Endothelial cell of hepatic sinusoid (primary cell): ENCODE measurements around the gene PARK7.

Experiments used
- in situ Hi-C: cut with HindIII; loops from 2 replicates; pipeline ENCODE4 v1.10.0; 2017; ENCODE audit warnings: low sequenced_read_pairs

The PARK7 gene

DNA sequence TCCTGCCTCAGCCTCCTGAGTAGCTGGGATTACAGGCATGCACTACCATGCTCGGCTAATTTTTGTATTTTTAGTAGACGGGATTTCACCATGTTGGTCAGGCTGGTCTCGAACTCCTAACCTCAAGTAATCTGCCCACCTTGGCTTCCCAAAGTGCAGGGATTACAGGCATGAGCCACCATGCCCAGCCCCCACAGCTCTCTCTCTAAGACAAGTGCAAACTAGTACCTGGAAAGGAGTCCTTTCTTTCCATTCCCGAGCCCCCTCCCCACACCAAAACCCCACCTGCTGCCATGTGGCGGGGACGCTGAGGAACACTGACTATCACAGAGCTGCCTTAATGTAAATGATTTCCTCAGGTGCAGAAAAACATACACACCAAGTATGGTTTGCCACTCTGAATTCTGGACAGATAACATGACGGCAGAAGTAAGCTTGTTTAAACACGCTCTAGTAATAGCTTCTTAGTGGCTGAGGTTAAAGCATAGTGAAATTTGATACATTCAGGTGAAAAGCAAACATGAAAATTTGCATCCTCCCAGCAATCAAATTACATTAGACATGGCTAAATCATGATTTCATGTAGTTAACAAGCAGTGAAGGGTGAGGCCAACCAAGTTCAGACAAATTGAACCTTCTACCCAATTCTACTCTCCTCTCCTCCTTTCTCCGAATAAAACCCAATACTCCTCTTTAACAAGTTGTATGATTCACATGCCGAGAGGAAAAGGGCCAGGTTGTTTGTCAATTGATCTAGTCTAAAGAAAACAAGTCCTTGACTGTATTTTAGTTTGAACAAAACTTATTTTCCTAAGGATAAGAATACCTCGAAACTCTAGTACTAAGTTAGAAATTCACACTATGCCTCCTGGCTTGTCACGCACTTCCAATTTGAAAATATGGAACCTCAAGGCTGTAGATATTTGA is 44.8 kb downstream of the PARK7 start:
- in situ Hi-C loops, result loop anchor here (25.0 kb wide), 1 partner anchor 94 kb away; no protein-coding TSS in a partner anchor

DNA sequence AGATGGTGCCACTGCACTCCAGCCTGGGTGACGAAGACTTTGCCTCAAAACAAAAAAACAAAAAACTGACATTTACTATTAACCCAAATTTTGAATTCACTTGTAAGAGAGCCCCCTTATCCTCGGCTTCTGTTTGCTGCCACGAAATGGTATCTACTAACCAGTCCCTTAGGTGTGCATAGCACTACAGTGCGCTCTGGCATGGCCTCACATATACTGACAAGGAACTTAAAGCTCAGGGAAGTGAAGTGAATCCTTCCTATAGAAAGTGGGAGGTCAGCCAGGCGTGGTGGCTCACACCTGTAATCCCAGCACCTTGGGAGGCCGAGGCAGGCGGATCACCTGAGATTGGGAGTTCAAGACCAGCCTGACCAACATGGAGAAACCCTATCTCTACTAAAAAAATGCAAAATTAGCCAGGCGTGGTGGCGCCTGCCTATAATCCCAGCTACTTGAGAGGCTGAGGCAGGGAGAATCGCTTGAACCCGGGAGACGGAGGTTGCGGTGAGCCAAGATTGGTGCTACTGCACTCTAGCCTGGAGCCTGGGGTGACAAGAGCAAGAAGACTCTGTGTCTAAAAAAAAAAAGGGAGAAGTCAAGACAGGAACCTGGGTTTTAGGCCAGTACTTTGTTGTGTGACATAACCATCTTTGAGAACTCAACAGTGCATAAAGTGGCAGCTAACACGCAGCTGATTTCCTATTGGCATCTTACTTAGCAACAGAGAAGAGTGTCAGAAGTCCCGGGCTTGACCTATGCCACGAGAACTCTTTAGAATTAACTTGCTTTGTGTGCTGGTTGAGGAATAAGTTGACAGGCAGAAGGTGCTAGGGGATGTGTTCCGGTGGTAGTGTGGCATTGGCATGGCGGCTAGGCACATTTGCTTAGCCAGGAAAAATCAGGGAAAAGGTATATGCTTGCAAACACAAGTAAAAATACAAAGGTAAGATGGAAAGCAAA is 47.8 kb downstream of the PARK7 start:
- in situ Hi-C loops, result loop anchor here (5.0 to 25.0 kb wide), 2 partner anchors 97 to 158 kb away; no protein-coding TSS in a partner anchor

DNA sequence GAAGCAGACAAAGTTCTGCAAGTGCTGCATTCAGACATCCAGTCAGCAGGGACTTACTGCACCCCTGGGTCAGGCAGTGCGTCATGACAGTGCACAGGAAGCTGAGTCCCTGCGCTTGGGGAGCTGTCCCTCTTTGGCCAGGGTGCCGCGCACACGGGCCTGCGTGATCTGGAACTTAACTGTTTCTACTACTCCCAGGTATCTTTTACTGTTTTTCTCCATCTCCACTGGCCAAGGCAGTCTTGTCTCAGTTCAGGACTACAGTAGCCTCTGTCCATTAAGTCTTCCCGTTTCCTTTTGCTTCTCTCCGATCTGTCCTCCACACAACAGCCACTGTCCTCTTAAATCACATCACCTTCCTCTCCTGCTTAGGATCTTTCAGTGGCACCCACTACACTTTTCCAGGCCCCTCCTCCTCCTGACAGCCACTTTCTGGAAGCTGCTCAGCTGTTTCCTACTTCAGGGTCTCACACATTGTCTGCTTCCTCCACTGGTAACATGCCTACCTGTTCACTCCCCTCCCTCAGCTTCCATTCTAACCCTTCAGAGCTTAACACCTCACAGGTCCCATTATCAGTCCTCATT is 48.7 kb downstream of the PARK7 start:
- in situ Hi-C loops, result loop anchor here (5.0 to 25.0 kb wide), 2 partner anchors 98 to 157 kb away; no protein-coding TSS in a partner anchor

DNA sequence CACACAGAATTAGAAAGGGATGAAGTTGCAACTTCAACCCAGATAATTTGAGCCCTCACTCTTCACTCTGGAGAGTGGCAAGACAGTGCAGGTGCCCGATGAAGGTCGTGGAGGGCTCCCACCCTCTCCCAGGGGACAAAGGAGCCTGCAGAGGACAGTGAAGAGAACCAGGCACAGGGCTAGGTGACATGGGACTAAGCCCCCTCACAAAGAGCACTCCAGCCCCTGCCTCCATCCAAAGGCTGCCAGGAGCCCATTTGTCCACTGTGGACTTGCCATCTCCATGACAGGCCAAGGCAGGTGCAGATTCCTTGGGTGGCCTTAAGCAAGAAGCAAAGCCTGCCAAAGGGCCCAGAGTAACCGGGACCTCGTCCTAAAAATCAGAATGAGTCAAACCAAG is 49.5 kb downstream of the PARK7 start:
- in situ Hi-C loops, result loop anchor here (5.0 to 25.0 kb wide), 2 partner anchors 99 to 156 kb away; no protein-coding TSS in a partner anchor

DNA sequence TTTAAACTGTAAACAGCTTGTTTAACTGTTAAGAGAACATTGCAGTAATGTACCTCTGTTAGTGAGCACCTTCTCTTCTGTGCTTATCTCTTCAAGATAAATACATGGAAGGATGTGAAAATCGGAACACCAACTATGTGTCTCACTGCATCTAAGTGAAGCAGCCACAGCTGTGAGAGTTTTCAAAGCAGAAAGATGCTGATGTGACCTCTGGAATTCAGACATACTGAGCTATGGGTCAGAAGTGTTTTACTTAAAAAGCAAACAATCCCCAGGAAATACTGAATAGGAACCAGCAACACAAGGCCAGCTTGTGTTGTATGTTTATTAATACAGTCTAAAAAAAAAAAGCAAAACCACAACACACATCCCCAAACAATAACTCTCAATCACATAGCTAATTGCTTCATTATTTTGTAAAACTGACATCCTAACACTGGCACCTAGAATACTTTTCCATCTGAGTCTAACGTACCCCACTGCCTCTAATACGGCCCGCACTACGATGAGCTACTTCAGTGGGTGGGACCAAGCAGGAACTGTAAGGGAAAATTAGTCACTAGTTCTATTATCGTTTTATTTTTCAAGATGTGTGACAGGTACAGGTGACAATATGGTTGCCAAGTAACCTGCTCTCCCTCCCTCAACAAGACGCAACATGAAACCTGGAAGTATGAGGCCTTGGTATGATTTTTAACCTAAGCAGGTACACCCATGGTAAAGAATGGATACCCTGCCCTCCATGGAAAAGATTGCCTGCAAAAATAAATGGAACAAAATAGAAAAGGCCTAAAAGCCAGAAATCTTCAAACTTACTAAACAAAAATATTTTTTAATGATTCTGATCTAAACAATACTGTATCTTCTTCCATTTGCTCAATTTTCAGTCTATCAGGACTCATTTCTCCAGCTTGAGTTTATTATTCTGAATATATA is 50.7 kb downstream of the PARK7 start:
- in situ Hi-C loops, result loop anchor here (5.0 to 25.0 kb wide), 2 partner anchors 100 to 155 kb away; no protein-coding TSS in a partner anchor

DNA sequence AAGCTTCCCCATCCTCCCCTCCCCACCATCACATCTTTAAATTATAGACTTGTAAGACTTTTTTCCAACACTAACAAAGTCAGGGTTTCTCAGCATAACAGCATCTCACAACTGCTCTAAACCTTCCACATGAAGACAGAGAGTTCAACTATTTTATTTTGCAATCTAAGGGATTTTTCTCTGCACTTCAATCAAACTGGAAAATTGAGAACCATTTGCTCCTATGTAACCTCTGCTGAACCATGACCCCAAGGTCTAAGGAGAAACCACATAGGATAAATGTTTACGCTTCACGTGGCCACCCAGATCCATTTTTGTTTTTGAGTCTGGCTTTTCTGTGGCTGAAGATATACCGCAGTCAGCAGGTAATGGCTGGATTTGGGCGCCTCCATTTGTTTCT is 51.4 kb downstream of the PARK7 start:
- in situ Hi-C loops, result loop anchor here (5.0 to 25.0 kb wide), 2 partner anchors 101 to 154 kb away; no protein-coding TSS in a partner anchor

DNA sequence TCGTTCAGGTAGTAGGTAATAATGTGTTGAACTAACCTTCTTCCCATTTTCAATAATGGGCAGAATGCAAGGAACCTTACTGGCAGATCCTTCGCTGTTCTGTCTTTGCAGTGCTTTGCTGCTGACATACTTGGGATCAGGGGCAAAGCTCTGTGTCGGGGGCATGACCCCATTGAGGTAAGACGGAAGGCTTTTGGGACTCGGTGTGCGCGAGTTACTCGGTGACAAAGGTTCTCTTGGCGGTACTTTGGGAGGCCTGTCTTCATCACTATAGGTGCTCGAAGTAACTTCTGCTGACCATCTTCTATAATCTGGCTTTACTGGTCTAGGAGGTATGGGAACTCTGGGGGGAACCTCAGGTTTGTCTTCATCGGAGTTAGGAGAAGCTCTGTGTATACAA is 51.9 kb downstream of the PARK7 start:
- in situ Hi-C loops, result loop anchor here (5.0 to 25.0 kb wide), 2 partner anchors 101 to 154 kb away; no protein-coding TSS in a partner anchor

DNA sequence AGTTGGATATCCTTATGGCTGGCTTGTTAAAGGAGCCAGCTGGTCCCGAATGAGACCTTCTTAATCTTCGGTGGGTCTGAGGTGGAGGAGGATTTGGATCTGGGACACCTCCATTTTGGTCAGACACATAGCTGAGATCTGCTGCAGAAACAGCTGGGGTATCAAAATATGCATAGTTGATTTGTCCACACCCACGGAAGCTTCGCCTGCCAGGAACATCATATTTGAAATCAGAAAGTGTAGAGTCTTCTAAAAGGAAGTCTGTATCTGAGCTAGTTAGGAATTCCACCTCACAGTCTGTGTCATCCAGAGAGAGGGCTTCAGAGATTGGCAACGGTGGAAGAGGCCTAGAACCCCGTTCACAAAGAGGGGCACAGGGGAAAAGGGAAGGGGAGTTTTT is 52.3 kb downstream of the PARK7 start:
- in situ Hi-C loops, result loop anchor here (5.0 to 25.0 kb wide), 2 partner anchors 101 to 154 kb away; no protein-coding TSS in a partner anchor

DNA sequence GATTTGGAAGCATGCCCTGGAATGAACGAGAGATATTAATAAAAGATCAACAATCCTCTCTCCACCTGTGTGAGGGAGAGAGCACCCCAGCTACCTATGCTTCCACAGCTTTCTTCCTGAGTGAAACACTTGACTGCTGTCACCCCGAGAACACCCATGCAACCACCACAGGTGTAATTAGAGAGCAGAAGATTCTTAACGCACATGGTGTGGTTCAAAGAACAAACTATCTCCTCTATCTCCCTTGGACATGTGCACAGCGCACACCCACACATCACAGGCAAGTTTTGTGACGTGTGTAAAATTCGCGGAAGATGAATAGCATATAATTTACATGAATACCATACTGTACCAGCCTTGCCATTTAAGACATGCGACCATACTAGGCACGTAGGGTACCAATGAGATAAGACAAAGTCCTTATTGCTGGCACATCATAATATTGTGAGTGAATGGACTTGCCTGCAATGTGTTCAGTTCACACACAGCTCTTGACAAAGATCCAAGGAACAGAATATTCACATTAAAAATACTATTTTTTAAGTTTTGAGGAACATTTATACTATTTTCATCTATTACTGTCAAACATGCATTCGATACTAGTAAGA is 53.0 kb downstream of the PARK7 start:
- in situ Hi-C loops, result loop anchor here (5.0 to 25.0 kb wide), 2 partner anchors 102 to 153 kb away; no protein-coding TSS in a partner anchor

DNA sequence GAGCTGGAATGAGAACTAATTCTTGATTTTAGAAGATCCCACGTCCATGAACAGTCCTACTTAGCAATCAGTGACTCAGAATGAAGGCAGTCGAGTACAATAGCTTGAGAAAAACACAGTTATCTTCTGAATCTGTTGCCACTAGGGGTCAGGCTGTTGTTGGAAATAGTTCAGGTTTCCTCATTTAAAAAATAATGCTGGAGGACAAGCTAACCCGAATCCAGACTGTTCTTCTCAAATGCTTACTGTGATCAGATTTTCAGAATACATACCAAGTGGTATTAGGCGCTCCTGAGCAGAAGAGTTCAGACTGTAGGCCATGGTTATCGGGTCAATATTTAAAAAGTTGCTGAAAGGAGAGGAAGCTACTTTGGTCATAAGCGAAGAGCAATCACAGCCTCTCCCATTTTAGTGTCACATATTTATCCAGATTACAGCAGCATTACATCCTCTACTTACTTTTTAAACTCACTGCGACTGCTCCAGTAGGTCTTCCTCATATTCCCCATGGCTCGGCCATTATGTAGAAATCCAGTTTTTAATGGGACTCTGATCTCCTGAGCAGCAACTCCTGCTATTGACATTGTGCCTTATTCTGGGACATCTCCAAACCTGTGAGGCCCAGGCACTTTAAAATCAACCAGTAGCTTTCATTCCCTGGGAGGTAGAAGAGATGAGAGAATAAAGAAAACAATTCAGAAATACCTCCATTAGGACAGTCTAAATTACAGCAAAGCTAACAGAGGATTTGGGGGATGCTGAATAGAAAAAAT is 53.7 kb downstream of the PARK7 start:
- in situ Hi-C loops, result loop anchor here (5.0 to 25.0 kb wide), 4 partner anchors 82 to 307 kb away; no protein-coding TSS in a partner anchor

DNA sequence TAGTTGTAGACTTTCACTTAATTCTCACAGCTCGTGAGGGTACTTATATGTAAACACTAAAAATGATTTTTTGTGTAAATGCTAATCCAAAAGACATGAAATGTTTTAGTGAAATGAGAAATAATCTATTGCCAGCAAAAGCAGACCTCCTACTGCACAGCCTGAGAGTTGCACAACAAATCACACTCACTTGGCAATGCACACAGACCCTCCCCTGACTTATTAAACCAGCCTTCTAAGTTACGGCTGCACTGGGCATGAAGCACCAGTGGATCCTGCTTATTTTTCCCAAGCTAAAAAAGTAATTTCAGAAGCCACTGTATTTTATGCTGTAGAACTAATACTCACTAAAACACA is 54.3 kb downstream of the PARK7 start:
- in situ Hi-C loops, result loop anchor here (5.0 to 25.0 kb wide), 4 partner anchors 82 to 307 kb away; no protein-coding TSS in a partner anchor

DNA sequence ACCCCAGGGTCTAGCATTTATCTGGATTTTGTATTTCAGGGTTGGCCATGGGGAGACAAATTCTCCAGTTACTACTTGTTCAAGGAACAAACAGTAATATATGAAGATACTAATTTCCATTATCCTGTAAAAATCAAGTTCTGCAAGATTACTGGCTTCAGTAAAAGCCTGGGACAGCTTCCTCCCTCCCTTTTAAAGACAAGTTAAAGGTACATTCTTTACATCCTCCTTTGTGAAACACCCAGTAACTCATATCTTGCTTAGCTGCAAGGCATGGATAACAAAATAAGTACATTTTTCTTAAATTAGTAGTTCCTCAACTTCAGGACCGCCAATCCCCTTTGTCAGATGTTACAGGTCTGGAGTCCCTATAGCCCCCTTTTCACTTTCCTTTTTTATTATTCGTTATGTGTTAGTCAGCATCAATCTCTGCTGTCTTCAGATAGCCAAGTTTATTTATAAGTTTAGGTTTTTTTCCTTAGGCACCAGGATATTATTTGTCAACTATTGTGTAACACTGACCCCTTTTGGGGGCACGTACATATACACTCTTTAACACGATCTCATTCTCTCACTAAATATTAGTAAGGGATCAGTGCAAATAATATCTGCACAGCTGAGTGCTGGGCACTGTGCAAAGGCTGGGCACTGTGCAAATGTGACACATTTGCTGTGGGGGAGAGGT is 54.8 kb downstream of the PARK7 start:
- in situ Hi-C loops, result loop anchor here (5.0 to 25.0 kb wide), 4 partner anchors 81 to 306 kb away; no protein-coding TSS in a partner anchor

DNA sequence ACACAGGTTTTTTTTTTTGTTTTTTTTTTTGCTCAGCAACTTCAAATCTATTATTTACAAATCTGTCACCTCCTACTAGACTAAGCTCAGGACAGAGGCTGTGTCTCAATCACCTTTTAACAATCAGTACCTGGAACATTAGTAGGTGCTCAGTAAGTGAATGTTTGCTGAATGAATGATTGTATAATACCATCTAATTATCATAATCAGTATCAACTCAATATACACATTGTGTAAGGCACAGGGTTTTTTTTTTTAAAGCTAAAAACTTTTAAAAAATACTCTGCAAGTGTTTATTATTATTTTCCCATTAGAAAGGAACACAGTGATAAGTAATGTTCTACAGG is 55.4 kb downstream of the PARK7 start:
- in situ Hi-C loops, result loop anchor here (5.0 to 25.0 kb wide), 4 partner anchors 80 to 305 kb away; no protein-coding TSS in a partner anchor

DNA sequence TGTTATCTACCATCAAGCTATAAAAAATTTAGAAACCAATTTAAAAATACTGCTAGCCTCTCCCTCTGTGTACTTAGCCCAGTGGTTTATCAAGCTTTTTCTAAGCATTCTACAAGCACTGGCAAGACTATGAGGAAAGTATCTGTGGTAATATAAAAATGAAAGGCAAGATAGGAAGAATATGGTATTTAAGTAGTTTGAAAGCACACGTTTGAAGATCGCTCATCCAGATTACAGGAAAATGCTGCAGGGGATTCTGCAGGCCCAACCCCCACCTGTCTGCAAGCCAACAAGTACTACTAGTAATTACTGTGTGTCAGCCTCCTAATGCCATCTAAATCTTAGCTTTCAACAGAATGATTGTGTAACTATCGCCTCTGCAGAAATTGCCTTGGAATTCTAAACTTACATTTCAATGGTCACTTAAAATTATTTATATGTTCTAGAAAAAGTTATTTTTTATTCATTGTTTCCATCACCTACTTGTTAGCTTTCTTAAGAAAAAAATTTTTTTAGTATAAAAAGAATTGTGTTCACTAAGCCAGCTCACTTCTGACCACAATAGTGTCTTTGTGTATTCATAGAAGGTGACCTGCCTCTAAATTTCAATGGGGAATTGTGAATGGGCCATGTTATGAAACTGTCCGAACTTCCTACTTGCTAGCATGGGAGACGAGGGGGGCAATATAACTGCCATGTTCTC is 56.1 kb downstream of the PARK7 start:
- in situ Hi-C loops, result loop anchor here (5.0 to 25.0 kb wide), 4 partner anchors 80 to 305 kb away; no protein-coding TSS in a partner anchor

DNA sequence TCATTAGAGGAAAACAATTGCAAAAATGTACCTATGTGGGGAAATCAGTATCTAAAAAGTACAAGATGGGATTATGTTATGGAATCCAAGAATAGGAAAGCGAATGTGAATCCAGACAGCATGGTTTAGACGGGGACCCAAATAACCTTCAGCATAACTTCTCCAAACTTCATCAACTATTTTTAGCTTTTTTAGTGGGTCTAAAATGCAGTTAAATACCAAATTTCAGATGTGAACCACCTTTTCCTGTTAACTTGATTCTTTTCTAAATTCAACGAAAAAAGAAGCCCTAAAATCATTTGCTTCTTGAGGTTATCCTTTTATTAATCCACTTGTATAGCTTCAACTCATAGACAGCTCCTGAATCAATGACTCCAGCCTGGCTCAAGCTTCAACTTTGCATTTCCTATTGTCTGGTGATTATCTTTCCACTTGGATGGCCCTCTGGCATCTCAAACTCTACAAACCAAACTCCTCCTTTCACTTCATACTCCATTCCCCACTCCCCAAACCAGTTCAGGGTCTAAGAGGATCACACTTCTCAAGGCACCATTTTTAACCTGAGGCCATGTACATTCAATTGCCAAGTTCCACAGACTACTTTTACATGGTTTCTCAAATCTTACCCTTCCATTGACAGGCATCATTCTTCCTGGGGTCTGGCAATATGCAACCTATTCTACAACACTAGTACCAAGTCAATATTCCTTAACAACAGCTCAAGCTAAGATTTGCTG is 57.1 kb downstream of the PARK7 start:
- in situ Hi-C loops, result loop anchor here (5.0 to 25.0 kb wide), 4 partner anchors 79 to 304 kb away; no protein-coding TSS in a partner anchor

DNA sequence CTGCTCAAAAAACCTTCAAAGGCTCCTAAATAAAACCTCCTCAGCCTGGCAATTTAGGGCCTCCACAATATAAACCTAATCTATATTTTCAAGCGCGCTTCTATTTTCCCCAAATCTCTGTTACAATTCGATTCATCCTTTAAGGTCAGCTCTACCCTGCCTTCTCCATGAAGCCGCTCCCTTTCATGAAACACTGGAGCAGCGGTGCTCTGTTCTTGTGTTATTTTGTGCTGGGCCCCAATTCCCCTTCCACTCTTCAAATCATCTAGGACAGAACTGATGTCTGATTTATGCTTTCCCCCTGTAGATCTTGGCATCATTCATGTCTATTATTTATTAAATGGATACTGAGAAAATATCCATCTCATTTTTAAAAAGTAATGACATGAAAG is 57.7 kb downstream of the PARK7 start:
- in situ Hi-C loops, result loop anchor here (5.0 to 25.0 kb wide), 4 partner anchors 78 to 303 kb away; no protein-coding TSS in a partner anchor
